Activated naive CD4-positive, alpha-beta T cell treated with anti-CD3 and anti-CD28 coated beads, Interleukin-2, amount 10 ng/mL, durations not matched to agents 7 days and 5 days (primary cell): Measurements from ENCODE around the gene DHX35.
"Not testable (repeated sequence)": the region's sequence is repeated elsewhere in the genome, so short reads cannot be mapped to it uniquely, and the experiment has no call there.

ENCODE experiments used
- CTCF ChIA-PET: fragments of 350-600 bp; sonication (Branson Sonifier 250); formaldehyde crosslinking; loops from one replicate; lab custom pipeline; 2021; ENCODE audit warnings: antibody characterized with exemption; lab: Charles Lee
- DNase-seq: peaks from one replicate; pipeline ENCODE4 v3.0.0-alpha.2; 2020
- H3K27ac Mint-ChIP-seq: one replicate; pipeline ENCODE4 v1.8.0; 2021; ENCODE audit warnings: mild to moderate bottlenecking, moderate library complexity, mixed read lengths
- H3K27me3 Mint-ChIP-seq: one replicate; pipeline ENCODE4 v1.8.0; 2021; ENCODE audit warnings: mild to moderate bottlenecking, mixed read lengths
- H3K36me3 Mint-ChIP-seq: one replicate; pipeline ENCODE4 v1.8.0; 2021; ENCODE audit warnings: mixed read lengths
- H3K4me1 Mint-ChIP-seq: one replicate; pipeline ENCODE4 v1.8.0; 2021; ENCODE audit warnings: mixed read lengths
- H3K4me3 Mint-ChIP-seq: one replicate; pipeline ENCODE4 v1.8.0; 2021; ENCODE audit warnings: mild to moderate bottlenecking, moderate library complexity, mixed read lengths
- H3K9me3 Mint-ChIP-seq: one replicate; pipeline ENCODE4 v1.8.0; 2021; ENCODE audit warnings: mixed read lengths

The DHX35 gene

GRCh38 chr20:38951611-38952010 is 10.5 kb upstream of the DHX35 start:
- Mint-ChIP-seq H3K4me3 (no peak overlapping the region), H3K36me3 (peaks cover 57% of the 10 kb centered on the region), H3K9me3 (no peaks in the 10 kb centered on the region), H3K27ac (peak overlapping the region; percentile 19), H3K4me1 (no peaks in the 10 kb centered on the region), H3K27me3 (no peaks in the 10 kb centered on the region)
- no peak for DNase-seq
- CTCF ChIA-PET, result no interaction called here

GRCh38 chr20:38952153-38952552 is 10.0 kb upstream of the DHX35 start:
- H3K27ac Mint-ChIP-seq, result no peak overlapping the region
- H3K27me3 Mint-ChIP-seq, result no peaks in the 10 kb centered on the region
- no peak overlapping the region for H3K4me3 Mint-ChIP-seq
- H3K36me3 Mint-ChIP-seq, result peaks cover 51% of the 10 kb centered on the region
- CTCF ChIA-PET, result no interaction called here
- H3K4me1 Mint-ChIP-seq, result no peaks in the 10 kb centered on the region
- H3K9me3 Mint-ChIP-seq, result no peaks in the 10 kb centered on the region
- DNase-seq, result no peak

- no peak overlapping the region for H3K27ac Mint-ChIP-seq
- H3K27me3 Mint-ChIP-seq, result no peaks in the 10 kb centered on the region
- H3K9me3 Mint-ChIP-seq, result no peaks in the 10 kb centered on the region
- H3K36me3 Mint-ChIP-seq, result peaks cover 37% of the 10 kb centered on the region
- DNase-seq, result no peak
- no peak overlapping the region for H3K4me3 Mint-ChIP-seq
- no peaks in the 10 kb centered on the region for H3K4me1 Mint-ChIP-seq
- CTCF ChIA-PET, result interaction anchor here (1.0 kb wide), 1 partner anchor 95 kb away, joined by 3 read pairs; no protein-coding TSS in a partner anchor
These were observed 8.4 kb upstream of the DHX35 start for GRCh38 chr20:38953630-38954340.

GRCh38 chr20:38957235-38957876 is 4.8 kb upstream of the DHX35 start:
- CTCF ChIA-PET, result interaction anchor here (0.7 kb wide), 1 partner anchor 92 kb away, joined by 3 read pairs; no protein-coding TSS in a partner anchor

GRCh38 chr20:38957915-38958485 is 4.1 kb upstream of the DHX35 start:
- no peaks in the 10 kb centered on the region for H3K27me3 Mint-ChIP-seq
- peaks cover 14% of the 10 kb centered on the region for H3K36me3 Mint-ChIP-seq
- H3K4me3 Mint-ChIP-seq, result no peak overlapping the region
- CTCF ChIA-PET, result interaction anchor here (0.7 kb wide), 1 partner anchor 91 kb away, joined by 3 read pairs; no protein-coding TSS in a partner anchor
- peaks cover 19% of the 10 kb centered on the region for H3K4me1 Mint-ChIP-seq
- no peak overlapping the region for H3K27ac Mint-ChIP-seq
- H3K9me3 Mint-ChIP-seq, result no peaks in the 10 kb centered on the region
- no peak for DNase-seq

More at GRCh38 chr20:38957235-38957876, 4.8 kb upstream of the DHX35 start:
- no peak overlapping the region for H3K27ac Mint-ChIP-seq
- no peaks in the 10 kb centered on the region for H3K9me3 Mint-ChIP-seq
- peaks cover 14% of the 10 kb centered on the region for H3K4me1 Mint-ChIP-seq
- no peak for DNase-seq
- no peak overlapping the region for H3K4me3 Mint-ChIP-seq
- no peaks in the 10 kb centered on the region for H3K27me3 Mint-ChIP-seq
- peaks cover 16% of the 10 kb centered on the region for H3K36me3 Mint-ChIP-seq

GRCh38 chr20:38960187-38960687 is 1.9 kb upstream of the DHX35 start:
- not testable (repeated sequence) for DNase-seq, H3K9me3 Mint-ChIP-seq, H3K36me3 Mint-ChIP-seq, H3K4me3 Mint-ChIP-seq, H3K27me3 Mint-ChIP-seq, H3K27ac Mint-ChIP-seq
- peaks cover 33% of the 10 kb centered on the region for H3K4me1 Mint-ChIP-seq
- CTCF ChIA-PET, result interaction anchor here (3.5 kb wide), 1 partner anchor 89 kb away, joined by 16 read pairs; no protein-coding TSS in a partner anchor

GRCh38 chr20:38961530-38962043 is 557 bp upstream of the DHX35 start:
- Mint-ChIP-seq H3K4me1 (peaks cover 33% of the 10 kb centered on the region), H3K27ac (peak overlapping the region; percentile 90), H3K36me3 (peaks cover 2% of the 10 kb centered on the region), H3K9me3 (no peaks in the 10 kb centered on the region), H3K4me3 (peak overlapping the region; percentile 96), H3K27me3 (no peaks in the 10 kb centered on the region)
- CTCF ChIA-PET, result interaction anchor here (0.9 to 3.5 kb wide), 10 partner anchors 25 to 316 kb away, joined by 3 to 16 read pairs (median 4); no protein-coding TSS in a partner anchor
- peak; percentile 38 for DNase-seq

- Mint-ChIP-seq H3K9me3 (no peaks in the 10 kb centered on the region), H3K36me3 (peaks cover 2% of the 10 kb centered on the region), H3K27ac (peak overlapping the region; percentile 89), H3K4me1 (peaks cover 33% of the 10 kb centered on the region), H3K27me3 (no peaks in the 10 kb centered on the region), H3K4me3 (peak overlapping the region; percentile 96)
- DNase-seq, result no peak
- CTCF ChIA-PET, result interaction anchor here (1.1 to 3.5 kb wide), 10 partner anchors 24 to 232 kb away, joined by 3 to 16 read pairs (median 4); partner anchors contain the start of gene FAM83D
These were observed 821 bp downstream of the DHX35 start for GRCh38 chr20:38962928-38963401.

GRCh38 chr20:38963745-38964144 is 1.6 kb downstream of the DHX35 start:
- Mint-ChIP-seq H3K36me3 (peaks cover 2% of the 10 kb centered on the region), H3K9me3 (no peaks in the 10 kb centered on the region), H3K4me3 (no peak overlapping the region), H3K27me3 (no peaks in the 10 kb centered on the region), H3K27ac (no peak overlapping the region), H3K4me1 (peaks cover 33% of the 10 kb centered on the region)
- CTCF ChIA-PET, result interaction anchor here (1.8 to 3.5 kb wide), 4 partner anchors 33 to 118 kb away, joined by 4 to 16 read pairs (median 6); partner anchors contain the start of gene FAM83D
- no peak for DNase-seq

- H3K4me3 Mint-ChIP-seq, result no peak overlapping the region
- H3K4me1 Mint-ChIP-seq, result peaks cover 33% of the 10 kb centered on the region
- DNase-seq, result no peak
- CTCF ChIA-PET, result interaction anchor here (0.8 to 1.6 kb wide), 2 partner anchors 16 to 33 kb away, joined by 3 to 4 read pairs; no protein-coding TSS in a partner anchor
- H3K27ac Mint-ChIP-seq, result peak overlapping the region; percentile 15
- H3K27me3 Mint-ChIP-seq, result no peaks in the 10 kb centered on the region
- H3K36me3 Mint-ChIP-seq, result peaks cover 4% of the 10 kb centered on the region
- no peaks in the 10 kb centered on the region for H3K9me3 Mint-ChIP-seq
These were observed 3.1 kb downstream of the DHX35 start for GRCh38 chr20:38965264-38965663.

GRCh38 chr20:38968090-38968489 is 5.9 kb downstream of the DHX35 start:
- CTCF ChIA-PET, result no interaction called here
- no peak for DNase-seq
- Mint-ChIP-seq H3K27ac (no peak overlapping the region), H3K9me3 (no peaks in the 10 kb centered on the region), H3K36me3 (peaks cover 11% of the 10 kb centered on the region), H3K4me3 (no peak overlapping the region), H3K27me3 (no peaks in the 10 kb centered on the region), H3K4me1 (peaks cover 13% of the 10 kb centered on the region)

GRCh38 chr20:38969708-38970107 is 7.6 kb downstream of the DHX35 start:
- no peaks in the 10 kb centered on the region for H3K27me3 Mint-ChIP-seq
- peaks cover 1% of the 10 kb centered on the region for H3K4me1 Mint-ChIP-seq
- peaks cover 12% of the 10 kb centered on the region for H3K36me3 Mint-ChIP-seq
- CTCF ChIA-PET, result no interaction called here
- no peak for DNase-seq
- no peaks in the 10 kb centered on the region for H3K9me3 Mint-ChIP-seq
- no peak overlapping the region for H3K4me3 Mint-ChIP-seq
- no peak overlapping the region for H3K27ac Mint-ChIP-seq

- Mint-ChIP-seq H3K36me3 (peaks cover 13% of the 10 kb centered on the region), H3K4me3 (no peak overlapping the region), H3K9me3 (no peaks in the 10 kb centered on the region), H3K27me3 (no peaks in the 10 kb centered on the region), H3K4me1 (no peaks in the 10 kb centered on the region), H3K27ac (no peak overlapping the region)
- CTCF ChIA-PET, result no interaction called here
- no peak for DNase-seq
These were observed 8.2 kb downstream of the DHX35 start for GRCh38 chr20:38970302-38970701.

- no peaks in the 10 kb centered on the region for H3K4me1 Mint-ChIP-seq
- no peaks in the 10 kb centered on the region for H3K9me3 Mint-ChIP-seq
- CTCF ChIA-PET, result no interaction called here
- DNase-seq, result no peak
- H3K27me3 Mint-ChIP-seq, result no peaks in the 10 kb centered on the region
- H3K27ac Mint-ChIP-seq, result no peak overlapping the region
- no peak overlapping the region for H3K4me3 Mint-ChIP-seq
- H3K36me3 Mint-ChIP-seq, result peaks cover 13% of the 10 kb centered on the region
These were observed 11.0 kb downstream of the DHX35 start for GRCh38 chr20:38973107-38973506.
